CD4-positive, alpha-beta T cell treated with Interferon alpha-2 for 1 hour (primary cell): ENCODE data around the gene WBP1.
A peak's percentile ranks its signal among the peaks of the same experiment; 100 is the strongest.

ENCODE experiments used
- DNase-seq, 2 donors: peaks; one replicate each; pipeline ENCODE4 v3.0.0-alpha.2; 2020 to 2022

Gene WBP1

GRCh38 chr2:74486141-74486540 lies 27.9 kb downstream of the WBP1 start:
- DNase-seq, result no peak

- DNase-seq, result no peak
Observed at GRCh38 chr2:74488643-74489481, 30.6 kb downstream of the WBP1 start.

DNA sequence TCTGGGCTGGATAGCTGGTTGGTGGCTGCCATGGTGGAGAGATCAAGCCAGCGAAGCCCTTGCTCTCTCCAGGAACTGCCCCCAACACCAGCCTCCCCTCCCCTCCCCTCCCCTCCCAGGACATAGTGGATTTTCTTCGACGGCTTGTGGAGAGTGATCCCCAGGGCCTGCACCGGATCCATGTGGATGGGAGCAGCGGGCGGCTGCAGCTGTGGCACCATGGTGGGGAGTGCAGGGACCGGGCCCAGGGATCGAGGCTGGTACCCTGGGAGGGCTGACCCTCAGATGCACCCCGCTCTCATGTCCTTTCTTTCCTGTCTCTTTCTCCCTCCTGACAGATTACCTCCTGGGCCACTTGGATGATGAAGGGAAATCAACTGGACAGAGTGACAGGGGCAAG lies 31.7 kb downstream of the WBP1 start:
- no peak for DNase-seq

DNA sequence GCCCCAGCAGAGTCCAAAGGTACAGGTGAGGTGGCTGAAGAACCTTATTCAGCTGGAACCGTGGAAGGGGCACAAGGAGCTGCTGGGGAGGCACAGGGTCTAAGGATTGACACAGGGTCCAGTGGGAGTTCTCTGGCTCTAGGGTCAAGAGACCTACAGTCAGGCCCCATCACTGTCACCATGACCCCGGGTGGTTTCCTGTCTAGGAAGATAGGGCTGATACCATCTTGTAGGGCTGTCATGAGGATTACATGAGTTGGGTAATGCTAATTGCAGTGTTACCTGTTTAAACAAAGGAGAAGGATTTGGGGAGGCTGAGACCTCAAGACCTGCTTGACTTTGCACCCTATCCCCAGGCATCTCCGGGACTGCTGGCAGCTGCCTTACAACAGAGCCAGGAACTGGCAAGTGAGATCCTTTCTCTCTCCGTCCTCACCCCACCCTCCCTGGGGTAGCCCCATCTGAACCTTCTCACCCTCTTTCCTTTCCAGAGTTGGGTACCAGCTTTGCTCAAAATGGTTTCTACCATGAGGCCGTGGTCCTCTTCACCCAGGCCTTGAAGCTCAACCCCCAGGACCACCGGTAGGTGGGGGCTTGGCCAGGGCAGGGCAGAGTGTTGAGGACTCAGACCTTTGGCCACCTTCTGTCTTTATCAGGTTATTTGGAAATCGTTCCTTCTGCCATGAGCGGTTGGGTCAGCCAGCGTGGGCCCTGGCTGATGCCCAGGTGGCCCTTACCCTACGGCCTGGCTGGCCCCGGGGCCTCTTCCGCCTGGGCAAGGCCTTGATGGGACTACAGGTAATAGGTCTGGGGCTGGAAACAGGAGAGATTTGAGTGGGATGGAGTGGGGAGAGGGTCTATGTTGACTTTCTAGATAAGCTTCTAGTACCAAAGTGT lies 33.7 kb downstream of the WBP1 start:
- DNase-seq, result no peak

- DNase-seq, result no peak
Observed at GRCh38 chr2:74493546-74493945, 35.3 kb downstream of the WBP1 start.

- no peak for DNase-seq
Observed at GRCh38 chr2:74495440-74495839, 37.2 kb downstream of the WBP1 start.

GRCh38 chr2:74496997-74497776 lies 38.9 kb downstream of the WBP1 start:
- DNase-seq, result no peak

GRCh38 chr2:74497777-74498499 lies 39.7 kb downstream of the WBP1 start:
- DNase-seq, result peak in 1 of 2 donors; percentile 33

- DNase-seq, result peak in 1 of 2 donors; percentile 14
Observed at GRCh38 chr2:74498500-74499266, 40.4 kb downstream of the WBP1 start.

DNA sequence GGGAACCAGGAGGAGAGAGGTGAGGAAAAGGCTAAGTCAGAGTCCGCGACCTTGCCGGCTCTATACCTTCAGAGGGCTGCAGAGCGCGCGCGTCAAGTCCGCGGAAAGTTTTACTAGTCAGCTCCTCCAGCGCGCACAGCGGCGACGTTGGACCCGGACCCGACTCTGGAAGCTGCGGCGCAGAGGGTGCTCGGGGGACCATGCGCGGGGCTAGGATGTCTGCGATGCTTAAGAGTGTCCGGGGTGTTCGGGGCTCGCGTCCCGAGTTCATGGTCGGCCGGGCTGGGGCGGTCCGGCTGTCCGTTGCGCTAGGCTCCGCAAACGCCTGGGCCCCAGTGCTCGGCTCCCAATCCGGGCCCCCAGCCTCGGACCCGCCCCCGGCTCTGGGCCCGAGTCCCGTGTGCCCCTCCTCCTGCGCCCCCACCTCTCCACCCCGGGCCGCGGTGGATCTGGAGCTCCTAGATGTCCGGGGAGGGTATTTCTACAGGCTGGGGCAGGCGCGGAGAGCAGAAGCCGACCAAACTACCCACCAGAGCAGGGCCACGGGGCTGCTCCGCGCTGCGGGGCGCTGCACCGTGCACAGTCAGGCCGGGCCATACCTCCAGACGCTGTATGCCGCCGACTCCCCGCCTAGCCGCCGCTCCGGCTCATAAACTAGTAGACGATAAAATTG lies 41.2 kb downstream of the WBP1 start, which contains the start of gene LBX2:
Gene LBX2, minus strand, starts transcription at position 337 of the 673 bp plus-strand sequence. Its CDS starts 66 bp downstream, at position 271.
- no peak for DNase-seq

GRCh38 chr2:74499940-74500577 lies 41.8 kb downstream of the WBP1 start:
- DNase-seq, result no peak

DNA sequence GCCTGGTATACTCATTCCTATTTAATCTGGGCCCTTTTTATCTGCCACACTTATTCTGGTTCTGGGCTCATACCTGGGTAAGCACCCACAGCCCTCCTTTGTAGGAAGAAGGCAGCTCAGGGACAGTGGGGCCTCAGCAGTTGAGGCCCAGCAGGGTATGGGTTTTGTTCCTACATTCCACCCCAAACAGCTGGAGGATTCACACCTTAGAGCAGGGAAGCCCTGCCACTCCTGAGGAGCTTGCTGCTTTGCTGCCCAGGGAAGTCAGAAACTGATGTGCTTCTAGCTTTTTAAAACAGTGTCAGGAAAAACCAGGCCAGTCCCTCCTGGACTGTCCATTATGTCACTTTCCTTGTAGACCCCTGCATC lies 42.3 kb downstream of the WBP1 start:
- no peak for DNase-seq

- DNase-seq, result no peak
Observed at GRCh38 chr2:74501335-74502071, 43.3 kb downstream of the WBP1 start.

DNA sequence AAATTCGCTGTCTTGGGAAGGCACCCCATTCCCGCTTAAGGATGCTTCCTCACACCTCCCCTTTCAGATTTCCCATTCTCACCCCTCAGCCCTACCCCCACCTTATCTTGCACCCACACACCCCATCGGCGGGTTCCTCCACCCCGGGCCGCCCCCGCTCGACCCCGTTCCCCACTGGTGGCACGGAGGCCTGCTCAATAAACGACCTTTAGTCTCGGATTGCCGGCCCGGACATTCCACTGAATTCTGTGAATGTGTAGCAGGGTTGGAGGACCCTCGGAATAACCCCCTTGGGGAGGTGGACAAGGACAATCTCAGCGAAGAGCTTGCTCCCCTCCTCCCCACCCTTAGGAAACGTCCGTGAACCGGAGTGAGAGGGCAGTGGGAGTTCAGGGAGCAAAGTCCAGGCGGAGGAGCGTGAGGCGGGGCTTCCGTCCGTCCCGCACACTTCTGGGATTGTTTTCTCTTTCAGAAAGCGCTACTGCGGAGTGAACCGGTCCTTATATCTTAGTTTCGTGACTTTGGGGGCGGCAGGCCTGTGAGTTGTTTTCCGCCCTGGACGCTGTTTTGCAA lies 44.0 kb downstream of the WBP1 start:
- DNase-seq, result no peak

DNA sequence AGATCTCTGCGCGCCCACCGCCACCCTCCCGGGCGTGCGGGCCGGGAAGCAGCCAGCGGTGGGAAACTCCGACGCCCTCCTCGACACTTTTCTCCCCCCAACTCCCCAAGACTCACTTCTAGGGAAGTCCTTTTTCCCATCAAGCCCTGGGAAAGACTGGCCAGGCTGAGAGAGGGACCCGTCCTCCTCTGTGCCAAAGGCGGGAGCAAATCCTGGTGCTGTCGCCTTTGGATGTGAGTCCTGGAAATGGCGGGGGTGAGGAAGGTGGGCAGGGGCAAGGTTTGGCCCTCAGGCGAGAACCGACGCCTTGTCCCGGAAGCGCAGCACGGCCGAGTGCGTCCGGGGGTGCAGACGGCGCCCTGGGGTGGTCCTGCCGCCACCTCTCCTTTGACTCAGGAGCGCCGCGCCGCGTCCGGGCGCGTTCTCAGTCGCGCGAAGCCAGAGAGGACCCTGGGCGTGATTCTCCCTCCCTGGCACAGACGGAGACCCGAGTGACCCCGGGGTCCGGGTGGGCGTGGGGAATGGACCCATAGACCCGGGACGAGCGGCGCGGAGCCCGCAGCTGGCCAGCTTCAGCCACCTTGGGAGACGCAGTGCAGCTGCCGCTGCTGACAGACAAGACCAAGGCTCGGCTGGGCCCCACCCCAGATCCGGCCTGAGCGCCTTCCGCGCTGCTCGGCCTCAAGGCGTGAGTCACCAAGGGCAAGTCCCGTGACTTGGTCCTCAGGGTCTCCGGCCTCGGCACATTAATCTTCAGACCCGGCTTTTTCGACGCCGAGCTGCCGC lies 44.7 kb downstream of the WBP1 start:
- peak; percentile 47 to 70 for DNase-seq

GRCh38 chr2:74503506-74504475 lies 45.6 kb downstream of the WBP1 start:
- no peak for DNase-seq

GRCh38 chr2:74504591-74504990 lies 46.4 kb downstream of the WBP1 start:
- DNase-seq, result no peak
